ENCODE results near the gene LRRC8D.

DNA sequence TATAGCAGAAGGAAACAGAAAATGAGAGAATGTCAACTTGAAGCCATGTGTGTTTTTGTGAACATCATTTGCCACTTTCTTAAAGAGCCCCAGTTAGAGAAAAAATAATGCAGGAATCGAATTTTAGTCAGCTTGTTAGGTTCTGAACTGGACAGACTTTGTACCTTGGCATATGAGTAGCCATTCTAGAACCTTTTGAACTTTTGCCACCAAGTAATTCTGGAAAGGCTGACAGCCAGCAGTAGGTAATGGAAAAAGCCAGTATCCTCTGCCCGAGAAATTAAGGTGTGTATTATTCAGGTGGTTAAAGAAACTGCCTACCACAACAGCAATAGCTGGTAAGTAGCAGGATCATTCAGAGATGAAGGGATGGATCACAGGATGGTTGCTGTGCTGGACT is 20.7 kb downstream of the LRRC8D start:
- TF ChIP-seq, protein P1, sequence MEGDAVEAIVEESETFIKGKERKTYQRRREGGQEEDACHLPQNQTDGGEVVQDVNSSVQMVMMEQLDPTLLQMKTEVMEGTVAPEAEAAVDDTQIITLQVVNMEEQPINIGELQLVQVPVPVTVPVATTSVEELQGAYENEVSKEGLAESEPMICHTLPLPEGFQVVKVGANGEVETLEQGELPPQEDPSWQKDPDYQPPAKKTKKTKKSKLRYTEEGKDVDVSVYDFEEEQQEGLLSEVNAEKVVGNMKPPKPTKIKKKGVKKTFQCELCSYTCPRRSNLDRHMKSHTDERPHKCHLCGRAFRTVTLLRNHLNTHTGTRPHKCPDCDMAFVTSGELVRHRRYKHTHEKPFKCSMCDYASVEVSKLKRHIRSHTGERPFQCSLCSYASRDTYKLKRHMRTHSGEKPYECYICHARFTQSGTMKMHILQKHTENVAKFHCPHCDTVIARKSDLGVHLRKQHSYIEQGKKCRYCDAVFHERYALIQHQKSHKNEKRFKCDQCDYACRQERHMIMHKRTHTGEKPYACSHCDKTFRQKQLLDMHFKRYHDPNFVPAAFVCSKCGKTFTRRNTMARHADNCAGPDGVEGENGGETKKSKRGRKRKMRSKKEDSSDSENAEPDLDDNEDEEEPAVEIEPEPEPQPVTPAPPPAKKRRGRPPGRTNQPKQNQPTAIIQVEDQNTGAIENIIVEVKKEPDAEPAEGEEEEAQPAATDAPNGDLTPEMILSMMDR (IDR thresholded peaks at IDR 0.05; ENCODE audit: insufficient read depth, low read length, poor library complexity, severe bottlenecking), result no peak
- no peak for TF ChIP-seq EZH2phosphoT487 (conservative IDR thresholded peaks at IDR 0.05; ENCODE audit: low read length)

Measured in SU-DHL-6 (cell line).